ENCODE results near the gene EMID1. TPM values are rescaled to one million over a fixed set of nuclear protein-coding genes. Genes with fewer than 3 reads are reported as not detected.

EMID1 gene
- total RNA-seq (2021): 6.0 to 8.6 TPM (median 6.1 TPM) in 3 replicates
- percentile 43 among the genes with signal in this experiment for Bru-seq, nascent RNA
- long read RNA-seq, experiment 1, transcript EMID1-201 (15 exons, 2,173 nt): major isoform, 8 of 17 reads
- long read RNA-seq, experiment 1, partial matches to known transcripts: 0 of 17 reads
- long read RNA-seq, experiment 1, other reads (novel, unspliced or antisense): 7 of 17 reads
- long read RNA-seq, experiment 2, partial matches to known transcripts: 0 of 7 reads
- long read RNA-seq, experiment 2, other reads (novel, unspliced or antisense): 6 of 7 reads
- long read RNA-seq, experiment 3: 0 reads

- POLR2A ChIA-PET: interaction anchor here (0.9 to 2.4 kb wide), 3 partner anchors 11 to 61 kb away, joined by 3 to 6 read pairs (median 4); no protein-coding TSS in a partner anchor
- no peaks in the 10 kb centered on the region for H3K36me3 Mint-ChIP-seq
- no peak for TF ChIP-seq PRRX2 (CRISPR knock-in tag; IDR thresholded peaks at IDR 0.05)
- TF ChIP-seq TP53 (CRISPR knock-in tag; IDR thresholded peaks at IDR 0.05): 0 out of 2 replicates have a peak, but pooled peaks have one; percentile 42
- no peak for TF ChIP-seq NFE2L1 (CRISPR knock-in tag; IDR thresholded peaks at IDR 0.05)
- TF ChIP-seq ARID4B (CRISPR knock-in tag; IDR thresholded peaks at IDR 0.05; ENCODE audit: borderline replicate concordance): 0 out of 2 replicates have a peak, but pooled peaks have one; percentile 31
- TF ChIP-seq, protein P1, sequence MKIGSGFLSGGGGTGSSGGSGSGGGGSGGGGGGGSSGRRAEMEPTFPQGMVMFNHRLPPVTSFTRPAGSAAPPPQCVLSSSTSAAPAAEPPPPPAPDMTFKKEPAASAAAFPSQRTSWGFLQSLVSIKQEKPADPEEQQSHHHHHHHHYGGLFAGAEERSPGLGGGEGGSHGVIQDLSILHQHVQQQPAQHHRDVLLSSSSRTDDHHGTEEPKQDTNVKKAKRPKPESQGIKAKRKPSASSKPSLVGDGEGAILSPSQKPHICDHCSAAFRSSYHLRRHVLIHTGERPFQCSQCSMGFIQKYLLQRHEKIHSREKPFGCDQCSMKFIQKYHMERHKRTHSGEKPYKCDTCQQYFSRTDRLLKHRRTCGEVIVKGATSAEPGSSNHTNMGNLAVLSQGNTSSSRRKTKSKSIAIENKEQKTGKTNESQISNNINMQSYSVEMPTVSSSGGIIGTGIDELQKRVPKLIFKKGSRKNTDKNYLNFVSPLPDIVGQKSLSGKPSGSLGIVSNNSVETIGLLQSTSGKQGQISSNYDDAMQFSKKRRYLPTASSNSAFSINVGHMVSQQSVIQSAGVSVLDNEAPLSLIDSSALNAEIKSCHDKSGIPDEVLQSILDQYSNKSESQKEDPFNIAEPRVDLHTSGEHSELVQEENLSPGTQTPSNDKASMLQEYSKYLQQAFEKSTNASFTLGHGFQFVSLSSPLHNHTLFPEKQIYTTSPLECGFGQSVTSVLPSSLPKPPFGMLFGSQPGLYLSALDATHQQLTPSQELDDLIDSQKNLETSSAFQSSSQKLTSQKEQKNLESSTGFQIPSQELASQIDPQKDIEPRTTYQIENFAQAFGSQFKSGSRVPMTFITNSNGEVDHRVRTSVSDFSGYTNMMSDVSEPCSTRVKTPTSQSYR (CRISPR knock-in tag; IDR thresholded peaks at IDR 0.05): 0 out of 2 replicates have a peak, but pooled peaks have one; percentile 35
- TF ChIP-seq OVOL2 (CRISPR knock-in tag; IDR thresholded peaks at IDR 0.05; ENCODE audit: borderline replicate concordance): no peak
- TF ChIP-seq, protein P2, sequence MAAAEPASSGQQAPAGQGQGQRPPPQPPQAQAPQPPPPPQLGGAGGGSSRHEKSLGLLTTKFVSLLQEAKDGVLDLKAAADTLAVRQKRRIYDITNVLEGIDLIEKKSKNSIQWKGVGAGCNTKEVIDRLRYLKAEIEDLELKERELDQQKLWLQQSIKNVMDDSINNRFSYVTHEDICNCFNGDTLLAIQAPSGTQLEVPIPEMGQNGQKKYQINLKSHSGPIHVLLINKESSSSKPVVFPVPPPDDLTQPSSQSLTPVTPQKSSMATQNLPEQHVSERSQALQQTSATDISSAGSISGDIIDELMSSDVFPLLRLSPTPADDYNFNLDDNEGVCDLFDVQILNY (CRISPR knock-in tag; IDR thresholded peaks at IDR 0.05): 0 out of 2 replicates have a peak, but pooled peaks have one; percentile 29
- TF ChIP-seq JAZF1 (CRISPR knock-in tag; IDR thresholded peaks at IDR 0.05): no peak
- TF ChIP-seq, protein P3, sequence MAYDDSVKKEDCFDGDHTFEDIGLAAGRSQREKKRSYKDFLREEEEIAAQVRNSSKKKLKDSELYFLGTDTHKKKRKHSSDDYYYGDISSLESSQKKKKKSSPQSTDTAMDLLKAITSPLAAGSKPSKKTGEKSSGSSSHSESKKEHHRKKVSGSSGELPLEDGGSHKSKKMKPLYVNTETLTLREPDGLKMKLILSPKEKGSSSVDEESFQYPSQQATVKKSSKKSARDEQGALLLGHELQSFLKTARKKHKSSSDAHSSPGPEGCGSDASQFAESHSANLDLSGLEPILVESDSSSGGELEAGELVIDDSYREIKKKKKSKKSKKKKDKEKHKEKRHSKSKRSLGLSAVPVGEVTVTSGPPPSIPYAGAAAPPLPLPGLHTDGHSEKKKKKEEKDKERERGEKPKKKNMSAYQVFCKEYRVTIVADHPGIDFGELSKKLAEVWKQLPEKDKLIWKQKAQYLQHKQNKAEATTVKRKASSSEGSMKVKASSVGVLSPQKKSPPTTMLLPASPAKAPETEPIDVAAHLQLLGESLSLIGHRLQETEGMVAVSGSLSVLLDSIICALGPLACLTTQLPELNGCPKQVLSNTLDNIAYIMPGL (CRISPR knock-in tag; IDR thresholded peaks at IDR 0.05): peak; percentile 79
- 0 out of 2 replicates have a peak, but pooled peaks have one; percentile 7 for TF ChIP-seq CREM (CRISPR knock-in tag; IDR thresholded peaks at IDR 0.05)
- TF ChIP-seq ZNF423 (CRISPR knock-in tag; IDR thresholded peaks at IDR 0.05): peak; percentile 91
- TF ChIP-seq ZNF416 (CRISPR knock-in tag; IDR thresholded peaks at IDR 0.05): no peak
- TF ChIP-seq, protein P4, sequence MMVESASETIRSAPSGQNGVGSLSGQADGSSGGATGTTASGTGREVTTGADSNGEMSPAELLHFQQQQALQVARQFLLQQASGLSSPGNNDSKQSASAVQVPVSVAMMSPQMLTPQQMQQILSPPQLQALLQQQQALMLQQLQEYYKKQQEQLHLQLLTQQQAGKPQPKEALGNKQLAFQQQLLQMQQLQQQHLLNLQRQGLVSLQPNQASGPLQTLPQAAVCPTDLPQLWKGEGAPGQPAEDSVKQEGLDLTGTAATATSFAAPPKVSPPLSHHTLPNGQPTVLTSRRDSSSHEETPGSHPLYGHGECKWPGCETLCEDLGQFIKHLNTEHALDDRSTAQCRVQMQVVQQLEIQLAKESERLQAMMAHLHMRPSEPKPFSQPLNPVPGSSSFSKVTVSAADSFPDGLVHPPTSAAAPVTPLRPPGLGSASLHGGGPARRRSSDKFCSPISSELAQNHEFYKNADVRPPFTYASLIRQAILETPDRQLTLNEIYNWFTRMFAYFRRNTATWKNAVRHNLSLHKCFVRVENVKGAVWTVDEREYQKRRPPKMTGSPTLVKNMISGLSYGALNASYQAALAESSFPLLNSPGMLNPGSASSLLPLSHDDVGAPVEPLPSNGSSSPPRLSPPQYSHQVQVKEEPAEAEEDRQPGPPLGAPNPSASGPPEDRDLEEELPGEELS (CRISPR knock-in tag; IDR thresholded peaks at IDR 0.05): no peak; the same call in 1 of the 2 replicates
- TF ChIP-seq EMX1 (CRISPR knock-in tag; IDR thresholded peaks at IDR 0.05): no peak
- no peak within 1 kb of the TSS for H3K27ac Mint-ChIP-seq
- peaks cover 9% of the 10 kb centered on the region for H3K27me3 Mint-ChIP-seq (ENCODE audit: low read depth)
- no peaks in the 10 kb centered on the region for H3K9me3 Mint-ChIP-seq
- CTCF ChIA-PET: interaction anchor here (0.6 to 9.4 kb wide), 13 partner anchors 11 to 107 kb away, joined by 3 to 171 read pairs (median 5); partner anchors contain the start of gene GAS2L1
- ATAC-seq (peak; percentile 40), DNase-seq (ENCODE audit: low spot score) (peak; percentile 58)
- peak within 1 kb of the TSS; percentile 77 for H3K4me3 Mint-ChIP-seq
- H3K4me1 Mint-ChIP-seq: peaks cover 23% of the 10 kb centered on the region
Measured at GRCh38 chr22:29205594-29206371, at the start of gene EMID1. Gene EMID1 (plus strand): TSS chr22:29205896. CDS start chr22:29206039, 143 bp downstream.

Measured in WTC11 (cell line).